ENCODE results near the gene ARID5B.
"Not testable (repeated sequence)": the region's sequence is repeated elsewhere in the genome, so short reads cannot be mapped to it uniquely, and the experiment has no call there.

ARID5B gene

GRCh38 chr10:61965703-61966395 is 64.3 kb downstream of the ARID5B start:
- DNase-seq: no peak

- no peak for DNase-seq
Measured at GRCh38 chr10:61967298-61967697, 65.8 kb downstream of the ARID5B start.

GRCh38 chr10:61970182-61971002 is 68.9 kb downstream of the ARID5B start:
- no peak for DNase-seq

- DNase-seq: no peak
Measured at GRCh38 chr10:61971003-61971325, 69.5 kb downstream of the ARID5B start.

- no peak for DNase-seq
Measured at GRCh38 chr10:61973169-61973568, 71.7 kb downstream of the ARID5B start.

- no peak for DNase-seq
Measured at GRCh38 chr10:61973906-61974305, 72.4 kb downstream of the ARID5B start.

GRCh38 chr10:61974601-61975390 is 73.3 kb downstream of the ARID5B start:
- DNase-seq: peak; percentile 37

- no peak for DNase-seq
Measured at GRCh38 chr10:61975391-61975932, 74.0 kb downstream of the ARID5B start.

DNA sequence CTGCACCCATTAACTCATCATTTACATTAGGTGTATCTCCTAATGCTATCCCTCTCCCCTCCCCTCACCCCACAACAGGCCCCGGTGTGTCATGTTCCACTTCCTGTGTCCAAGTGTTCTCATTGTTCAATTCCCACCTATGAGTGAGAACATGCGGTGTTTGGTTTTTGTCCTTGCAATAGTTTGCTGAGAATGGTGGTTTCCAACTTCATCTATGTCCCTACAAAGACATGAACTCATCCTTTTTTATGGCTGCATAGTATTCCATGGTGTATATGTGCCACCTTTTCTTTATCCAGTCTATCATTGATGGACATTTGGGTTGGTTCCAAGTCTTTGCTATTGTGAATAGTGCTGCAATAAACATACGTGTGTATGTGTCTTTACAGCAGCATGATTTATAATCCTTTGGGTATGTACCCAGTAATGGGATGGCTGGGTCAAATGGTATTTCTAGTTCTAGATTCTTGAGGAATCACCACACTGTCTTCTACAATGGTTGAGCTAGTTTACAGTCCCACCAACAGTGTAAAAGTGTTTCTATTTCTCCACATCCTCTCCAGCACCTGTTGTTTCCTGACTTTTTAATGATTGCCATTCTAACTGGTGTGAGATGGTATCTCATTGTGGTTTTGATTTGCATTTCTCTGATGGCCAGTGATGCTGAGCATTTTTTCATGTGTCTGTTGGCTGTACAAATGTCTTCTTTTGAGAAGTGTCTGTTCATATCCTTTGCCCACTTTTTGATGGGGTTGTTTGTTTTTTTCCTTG is 75.6 kb downstream of the ARID5B start:
- not testable (repeated sequence) for DNase-seq

DNA sequence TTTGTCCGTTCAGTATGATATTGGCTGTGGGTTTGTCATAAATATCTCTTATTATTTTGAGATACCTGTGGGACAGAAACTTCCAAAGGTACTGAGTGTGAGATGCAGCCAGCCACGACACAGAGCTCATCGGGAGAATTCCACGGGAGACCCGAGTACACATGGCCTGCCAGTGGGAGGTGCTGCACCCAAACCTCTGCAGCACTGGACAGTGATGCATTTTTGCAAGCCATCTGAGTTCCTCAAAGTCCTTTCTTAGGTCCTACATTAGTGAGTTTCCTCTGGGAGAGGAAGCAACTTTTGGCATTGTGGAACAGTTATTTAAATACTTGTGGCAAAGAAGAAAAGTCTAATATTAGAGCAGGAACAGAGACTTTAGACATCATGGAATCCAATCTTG is 77.5 kb downstream of the ARID5B start:
- DNase-seq: no peak

- DNase-seq: no peak
Measured at GRCh38 chr10:61981460-61981859, 80.0 kb downstream of the ARID5B start.

DNA sequence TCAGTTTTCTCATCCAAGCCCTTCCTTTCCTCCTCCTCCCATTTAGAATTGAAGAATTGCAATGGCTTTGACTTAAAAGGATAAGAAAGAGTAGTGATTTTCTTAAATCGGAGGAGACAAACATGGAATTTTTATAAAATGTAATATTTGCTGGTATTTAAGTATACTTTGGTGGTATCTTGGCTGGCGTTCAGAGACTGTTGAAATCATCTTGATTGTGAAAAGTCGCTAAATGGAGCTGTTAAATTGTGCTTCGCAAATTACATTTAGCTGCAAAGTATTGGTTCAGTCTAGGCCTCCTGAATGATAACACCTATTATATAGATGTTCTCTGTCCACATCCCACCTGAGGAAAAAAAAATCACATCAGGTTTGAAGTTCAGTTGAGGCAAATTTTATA is 81.8 kb downstream of the ARID5B start:
- no peak for DNase-seq

DNA sequence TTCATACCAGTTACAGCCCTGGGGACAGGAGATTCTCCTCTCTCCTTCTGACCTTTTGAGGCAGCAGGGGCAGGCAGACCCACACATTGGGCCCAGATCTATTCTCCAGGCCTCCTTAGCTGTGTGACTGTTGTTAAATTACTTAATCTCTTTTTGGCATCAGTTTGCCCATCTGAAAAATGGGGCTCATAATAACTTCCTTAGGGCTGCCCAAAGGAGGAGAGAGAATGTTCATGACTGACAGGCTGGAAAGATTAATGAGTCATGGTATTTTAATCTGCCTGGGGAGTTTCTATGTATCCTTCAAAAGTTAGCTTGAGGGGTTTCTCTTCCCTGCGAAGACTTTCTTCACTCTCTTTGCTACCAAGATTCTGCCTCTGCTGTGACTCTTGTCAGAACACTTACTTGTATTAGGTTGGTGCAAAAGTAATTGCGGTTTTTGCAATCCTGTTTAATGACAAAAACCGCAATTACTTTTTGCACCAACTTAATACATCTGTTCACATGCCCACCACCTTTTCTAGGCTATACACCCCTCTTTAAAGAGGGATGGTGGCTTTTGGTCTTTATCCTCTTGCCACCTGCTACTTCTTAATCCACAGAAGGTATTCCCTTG is 83.4 kb downstream of the ARID5B start:
- no peak for DNase-seq

- no peak for DNase-seq
Measured at GRCh38 chr10:61985715-61986114, 84.2 kb downstream of the ARID5B start.

- no peak for DNase-seq
Measured at GRCh38 chr10:61986382-61986781, 84.9 kb downstream of the ARID5B start.

- no peak for DNase-seq
Measured at GRCh38 chr10:61986788-61987492, 85.4 kb downstream of the ARID5B start.

- DNase-seq: no peak
Measured at GRCh38 chr10:61987537-61987936, 86.0 kb downstream of the ARID5B start.

- DNase-seq: peak; percentile 38
Measured at GRCh38 chr10:61987951-61988379, 86.5 kb downstream of the ARID5B start.

DNA sequence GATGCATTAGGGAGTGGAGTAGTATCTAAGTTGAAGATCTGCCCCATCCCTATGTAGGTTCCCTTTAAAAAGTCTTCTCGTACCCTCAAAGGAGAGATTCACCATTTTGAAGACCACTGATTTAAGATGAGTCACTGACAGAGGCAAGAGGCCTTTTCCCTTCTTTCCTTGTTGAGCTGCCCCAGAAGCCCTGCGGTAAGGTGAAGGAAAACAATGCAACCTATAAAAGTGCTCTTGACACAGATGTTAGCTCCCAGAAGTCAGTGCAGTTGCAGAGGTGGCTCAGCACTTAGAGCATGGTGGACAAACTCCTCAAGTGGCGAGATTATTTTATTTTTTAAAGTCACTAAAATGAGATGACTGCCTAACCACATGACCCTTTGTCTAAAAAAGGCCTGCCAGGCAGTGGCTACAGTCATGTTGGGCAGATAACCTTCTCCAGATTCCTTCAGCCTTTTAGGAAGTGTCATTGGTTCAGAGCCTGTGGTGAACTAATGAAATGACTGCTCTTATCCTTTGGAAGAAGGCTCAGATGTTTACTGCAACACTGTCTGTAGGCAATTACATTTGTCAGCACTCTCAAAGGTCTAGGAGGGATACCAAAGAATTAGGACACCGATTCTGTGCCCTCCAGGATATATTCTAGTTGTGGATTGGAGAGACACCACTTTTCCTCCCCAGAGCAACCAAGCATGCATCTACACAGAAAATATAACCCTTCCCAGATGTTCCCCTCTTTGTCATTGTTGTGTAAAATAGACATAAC is 88.7 kb downstream of the ARID5B start:
- no peak for DNase-seq

DNA sequence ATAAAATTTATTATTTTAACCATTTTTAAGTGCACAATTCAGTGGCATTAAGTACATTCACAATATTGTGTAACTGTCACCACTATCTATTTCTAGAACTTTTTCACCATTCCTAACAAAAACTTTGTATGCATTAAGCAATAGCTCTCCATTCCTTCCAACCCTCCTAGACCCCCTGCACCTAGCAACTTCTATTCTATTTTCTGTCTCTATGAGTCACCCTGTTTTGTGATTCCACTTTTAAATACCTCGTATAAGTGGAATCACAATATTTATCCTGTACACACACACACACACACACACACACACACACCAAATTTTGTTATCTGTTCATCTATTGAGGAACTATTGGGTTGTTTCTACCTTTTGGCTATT is 89.2 kb downstream of the ARID5B start:
- no peak for DNase-seq

GRCh38 chr10:61991166-61991565 is 89.7 kb downstream of the ARID5B start:
- no peak for DNase-seq
